ENCODE results near the gene DOCK3. TPM values are rescaled to one million over a fixed set of nuclear protein-coding genes. Genes with fewer than 3 reads are reported as not detected.

The DOCK3 gene
- total and polyA plus RNA-seq, 10 donors = 0.08 to 2.1 (median 0.44) TPM

DNA sequence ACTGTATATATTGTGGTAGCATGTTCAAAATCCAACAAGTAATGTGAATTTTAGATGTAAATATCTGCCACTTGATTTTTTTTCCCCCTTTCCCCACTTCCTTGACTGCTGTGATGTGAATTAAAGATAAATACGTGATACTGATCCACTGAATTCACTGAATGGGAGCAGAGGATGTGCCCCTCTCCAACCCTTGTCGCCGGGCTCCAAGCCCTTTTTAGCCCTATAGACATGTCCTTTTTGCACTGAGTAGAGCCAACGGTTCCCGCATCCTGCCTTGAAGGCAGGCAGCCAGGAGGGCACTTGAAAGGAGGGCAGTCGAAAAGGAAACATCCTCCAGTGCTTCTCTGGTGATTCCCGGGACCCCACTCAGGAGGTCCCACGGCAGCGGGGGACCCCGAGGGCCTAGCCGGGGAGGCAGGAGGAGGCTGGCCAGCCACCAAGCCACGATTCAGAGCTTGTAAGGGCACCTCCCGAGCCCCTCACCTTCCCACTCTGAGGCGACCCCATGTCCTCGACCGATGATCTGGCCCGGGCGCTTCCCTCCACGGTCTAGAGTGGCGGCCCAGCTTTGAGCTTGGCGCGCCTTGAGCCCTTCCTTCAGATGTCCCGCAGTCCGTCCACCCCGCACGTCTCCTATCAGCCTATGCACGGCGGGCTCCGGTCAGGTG lies 709.5 kb downstream of the DOCK3 start:
- Histone ChIP-seq H3K9me3 (no peaks in the 10 kb centered on the region), H3K27ac (peak overlapping the region; percentile 91 to 98 (median 94)), H3K4me1 (peaks cover 23 to 64% (median 46%) of the 10 kb centered on the region in 6 donors), H3K27me3 (replicated peaks in 1 of 7) (no peaks in the 10 kb centered on the region), H3K4me3 (peak overlapping the region; percentile 70 to 90 (median 84)), H3K36me3 (peaks cover 0 to 31% (median 12%) of the 10 kb centered on the region in 6 donors)
- intact Hi-C loops (cut with DNase I; ENCODE audit: low total_unique reads) = loop anchor here (5.0 to 10.0 kb wide), 2 partner anchors 291 to 767 kb away; partner anchors contain the start of genes MAPKAPK3 and TEX264
- peak; percentile 92 for DNase-seq
- WGBS, 5 donors = 0 to 1% (median 0%) methylated on average over 14 to 29 of the region's 29 CpGs
- TF ChIP-seq, protein P1, sequence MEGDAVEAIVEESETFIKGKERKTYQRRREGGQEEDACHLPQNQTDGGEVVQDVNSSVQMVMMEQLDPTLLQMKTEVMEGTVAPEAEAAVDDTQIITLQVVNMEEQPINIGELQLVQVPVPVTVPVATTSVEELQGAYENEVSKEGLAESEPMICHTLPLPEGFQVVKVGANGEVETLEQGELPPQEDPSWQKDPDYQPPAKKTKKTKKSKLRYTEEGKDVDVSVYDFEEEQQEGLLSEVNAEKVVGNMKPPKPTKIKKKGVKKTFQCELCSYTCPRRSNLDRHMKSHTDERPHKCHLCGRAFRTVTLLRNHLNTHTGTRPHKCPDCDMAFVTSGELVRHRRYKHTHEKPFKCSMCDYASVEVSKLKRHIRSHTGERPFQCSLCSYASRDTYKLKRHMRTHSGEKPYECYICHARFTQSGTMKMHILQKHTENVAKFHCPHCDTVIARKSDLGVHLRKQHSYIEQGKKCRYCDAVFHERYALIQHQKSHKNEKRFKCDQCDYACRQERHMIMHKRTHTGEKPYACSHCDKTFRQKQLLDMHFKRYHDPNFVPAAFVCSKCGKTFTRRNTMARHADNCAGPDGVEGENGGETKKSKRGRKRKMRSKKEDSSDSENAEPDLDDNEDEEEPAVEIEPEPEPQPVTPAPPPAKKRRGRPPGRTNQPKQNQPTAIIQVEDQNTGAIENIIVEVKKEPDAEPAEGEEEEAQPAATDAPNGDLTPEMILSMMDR (IDR thresholded peaks at IDR 0.05 in 8 of 11, conservative IDR thresholded peaks at IDR 0.05 in 3 of 11) = no peak
- no peak for TF ChIP-seq POLR2A (IDR thresholded peaks at IDR 0.05)
- TF ChIP-seq POLR2AphosphoS5 (IDR thresholded peaks at IDR 0.05) = no peak

DNA sequence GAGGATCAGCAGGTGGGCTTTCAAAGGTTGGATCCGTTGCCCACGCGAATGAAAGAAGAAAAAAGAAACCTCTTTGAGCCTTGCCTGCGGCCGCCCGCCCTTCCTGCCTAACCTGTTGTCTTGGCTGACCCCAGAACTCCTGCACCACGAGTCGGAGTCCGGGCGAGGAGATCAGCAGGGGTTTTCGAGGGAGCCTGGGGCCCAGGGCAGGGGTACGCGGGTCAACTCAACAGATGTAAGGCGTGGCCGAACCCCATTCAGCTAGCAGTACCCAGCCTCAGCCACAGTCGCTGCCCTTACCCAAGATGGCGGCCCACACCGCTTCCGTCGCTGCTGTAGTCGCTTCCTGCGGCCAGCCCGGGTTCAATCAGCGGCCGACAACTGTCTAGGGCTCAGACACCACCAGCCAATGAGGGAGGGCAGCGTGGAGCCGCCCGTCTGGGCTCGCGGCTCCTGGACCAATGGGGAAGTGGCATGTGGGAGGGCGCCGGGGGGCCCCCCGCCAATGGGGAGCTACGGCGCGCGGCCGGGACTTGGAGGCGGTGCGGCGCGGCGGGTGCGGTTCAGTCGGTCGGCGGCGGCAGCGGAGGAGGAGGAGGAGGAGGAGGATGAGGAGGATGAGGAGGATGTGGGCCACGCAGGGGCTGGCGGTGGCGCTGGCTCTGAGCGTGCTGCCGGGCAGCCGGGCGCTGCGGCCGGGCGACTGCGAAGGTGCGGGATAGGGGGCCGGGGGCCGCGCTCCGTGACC lies 710.2 kb downstream of the DOCK3 start, which contains the start of gene MANF:
MANF (plus strand) TSS at position 566 of the 748 bp plus-strand sequence; CDS start at position 618, 52 bp downstream.
- peak within 1 kb of the TSS; percentile 91 to 98 (median 94) for H3K27ac ChIP-seq
- intact Hi-C loops (cut with DNase I; ENCODE audit: low total_unique reads) = loop anchor here (5.0 to 10.0 kb wide), 2 partner anchors 290 to 768 kb away; partner anchors contain the start of genes MAPKAPK3 and TEX264
- peaks cover 26 to 67% (median 53%) of the 10 kb centered on the region in 6 donors for H3K4me1 ChIP-seq
- peak; percentile 99 for DNase-seq
- H3K4me3 ChIP-seq = peak within 1 kb of the TSS; percentile 70 to 90 (median 84)
- H3K9me3 ChIP-seq = no peaks in the 10 kb centered on the region
- peak in 2 of 3 donors; percentile 76 to 81 for TF ChIP-seq POLR2A (IDR thresholded peaks at IDR 0.05)
- peak; percentile 94 to 96 (median 95) for TF ChIP-seq POLR2AphosphoS5 (IDR thresholded peaks at IDR 0.05)
- TF ChIP-seq, protein P1 (IDR thresholded peaks at IDR 0.05 in 8 of 11, conservative IDR thresholded peaks at IDR 0.05 in 3 of 11) = peak in 8 of 11 experiments; percentile 11 to 71 (median 38)
- peaks cover 0 to 38% (median 13%) of the 10 kb centered on the region in 6 donors for H3K36me3 ChIP-seq
- 0 to 1% (median 0%) methylated on average over 26 to 65 of the region's 65 CpGs for WGBS, 5 donors
- H3K27me3 ChIP-seq (replicated peaks in 1 of 7) = no peaks in the 10 kb centered on the region

DNA sequence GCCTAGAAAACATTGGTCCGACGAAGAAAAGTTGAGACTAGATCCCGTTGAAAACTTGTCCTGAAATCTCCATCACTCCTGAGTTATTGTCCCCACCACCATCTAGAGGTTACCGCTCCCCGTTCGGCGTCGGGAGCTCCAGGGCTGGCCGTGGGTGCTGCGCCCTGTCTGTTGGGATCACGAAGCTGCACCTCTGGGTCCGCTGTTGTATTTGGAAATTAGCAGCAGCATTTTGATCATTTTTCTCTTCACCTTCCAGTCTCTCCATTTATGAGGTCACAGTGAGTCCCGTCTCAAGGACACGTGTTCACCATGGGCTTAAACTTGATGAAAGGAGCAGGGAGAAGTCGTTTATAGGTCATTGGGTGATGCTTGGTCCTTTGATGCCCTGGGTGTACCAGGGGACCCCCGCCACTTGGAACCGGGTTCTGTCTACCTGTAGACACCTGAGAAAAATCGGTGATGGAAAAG lies 710.9 kb downstream of the DOCK3 start:
- peak; percentile 83 for DNase-seq
- Histone ChIP-seq H3K4me1 (peaks cover 34 to 75% (median 60%) of the 10 kb centered on the region in 6 donors), H3K9me3 (no peaks in the 10 kb centered on the region), H3K27me3 (replicated peaks in 1 of 7) (no peaks in the 10 kb centered on the region), H3K27ac (peak overlapping the region; percentile 91 to 98 (median 94)), H3K36me3 (peaks cover 0 to 43% (median 13%) of the 10 kb centered on the region in 6 donors), H3K4me3 (peak overlapping the region; percentile 70 to 90 (median 84))
- intact Hi-C loops (cut with DNase I; ENCODE audit: low total_unique reads) = loop anchor here (10.0 kb wide), 1 partner anchor 289 kb away; the partner anchor contains the start of gene TEX264
- 4 to 6% (median 5%) methylated on average over 18 of the region's 18 CpGs for WGBS, 5 donors
- TF ChIP-seq, protein P1 (IDR thresholded peaks at IDR 0.05 in 8 of 11, conservative IDR thresholded peaks at IDR 0.05 in 3 of 11) = no peak
- TF ChIP-seq POLR2AphosphoS5 (IDR thresholded peaks at IDR 0.05) = no peak
- TF ChIP-seq POLR2A (IDR thresholded peaks at IDR 0.05) = no peak

Data from spleen (tissue), 11 donors.